ENCODE results near the gene DHRS7B.
"Not testable (repeated sequence)": the region's sequence is repeated elsewhere in the genome, so short reads cannot be mapped to it uniquely, and the experiment has no call there.

The DHRS7B gene

GRCh38 chr17:21107067-21107650, 19.6 kb upstream of the DHRS7B start:
- H3K27me3 ChIP-seq (replicated peaks in 2 of 5; ENCODE audit: control insufficient read depth in 4 of 5, insufficient read depth in 5 of 5, low read length in 4 of 5); DNase-seq; POLR2A ChIA-PET; H3K27ac ChIP-seq (ENCODE audit: insufficient read depth in 1 of 2, low read depth in 1 of 2, low read length in 2 of 2, poor library complexity in 1 of 2, severe bottlenecking in 2 of 2); H3K36me3 ChIP-seq (ENCODE audit: control insufficient read depth in 4 of 4, insufficient read depth in 4 of 4, low read length in 3 of 4); CTCF ChIA-PET; H3K9me3 ChIP-seq (ENCODE audit: control extremely low read depth in 1 of 5, control insufficient read depth in 4 of 5, insufficient read depth in 2 of 5, low read depth in 1 of 5, low read length in 4 of 5); H3K4me1 ChIP-seq (ENCODE audit: control extremely low read depth in 1 of 4, control insufficient read depth in 4 of 4, insufficient read depth in 4 of 4, low read length in 3 of 4); H3K4me3 ChIP-seq (ENCODE audit: control insufficient read depth in 1 of 7, extremely low read depth in 1 of 7, insufficient read depth in 4 of 7, low read depth in 2 of 7, low read length in 6 of 7): not testable (repeated sequence)
- WGBS (ENCODE audit: insufficient coverage): 100% methylated on average over 6 of the region's 7 CpGs

GRCh38 chr17:21108651-21109050, 18.1 kb upstream of the DHRS7B start:
- CTCF ChIA-PET: interaction anchor here (0.8 to 2.2 kb wide), 5 partner anchors 9 to 173 kb away, joined by 3 to 11 read pairs (median 8); no protein-coding TSS in a partner anchor
- Histone ChIP-seq H3K36me3 (ENCODE audit: control insufficient read depth in 4 of 4, insufficient read depth in 4 of 4, low read length in 3 of 4) (no peaks in the 10 kb centered on the region), H3K4me3 (ENCODE audit: control insufficient read depth in 1 of 7, extremely low read depth in 1 of 7, insufficient read depth in 4 of 7, low read depth in 2 of 7, low read length in 6 of 7) (no peak overlapping the region), H3K27ac (ENCODE audit: insufficient read depth in 1 of 2, low read depth in 1 of 2, low read length in 2 of 2, poor library complexity in 1 of 2, severe bottlenecking in 2 of 2) (no peak overlapping the region), H3K4me1 (ENCODE audit: control extremely low read depth in 1 of 4, control insufficient read depth in 4 of 4, insufficient read depth in 4 of 4, low read length in 3 of 4) (peaks cover 0 to 7% (median 2%) of the 10 kb centered on the region in 4 experiments), H3K27me3 (replicated peaks in 2 of 5; ENCODE audit: control insufficient read depth in 4 of 5, insufficient read depth in 5 of 5, low read length in 4 of 5) (no peaks in the 10 kb centered on the region), H3K9me3 (ENCODE audit: control extremely low read depth in 1 of 5, control insufficient read depth in 4 of 5, insufficient read depth in 2 of 5, low read depth in 1 of 5, low read length in 4 of 5) (no peaks in the 10 kb centered on the region)
- no peak for DNase-seq
- POLR2A ChIA-PET: no interaction called here
- WGBS (ENCODE audit: insufficient coverage): 91% methylated on average over 1 of the region's 3 CpGs

DNA sequence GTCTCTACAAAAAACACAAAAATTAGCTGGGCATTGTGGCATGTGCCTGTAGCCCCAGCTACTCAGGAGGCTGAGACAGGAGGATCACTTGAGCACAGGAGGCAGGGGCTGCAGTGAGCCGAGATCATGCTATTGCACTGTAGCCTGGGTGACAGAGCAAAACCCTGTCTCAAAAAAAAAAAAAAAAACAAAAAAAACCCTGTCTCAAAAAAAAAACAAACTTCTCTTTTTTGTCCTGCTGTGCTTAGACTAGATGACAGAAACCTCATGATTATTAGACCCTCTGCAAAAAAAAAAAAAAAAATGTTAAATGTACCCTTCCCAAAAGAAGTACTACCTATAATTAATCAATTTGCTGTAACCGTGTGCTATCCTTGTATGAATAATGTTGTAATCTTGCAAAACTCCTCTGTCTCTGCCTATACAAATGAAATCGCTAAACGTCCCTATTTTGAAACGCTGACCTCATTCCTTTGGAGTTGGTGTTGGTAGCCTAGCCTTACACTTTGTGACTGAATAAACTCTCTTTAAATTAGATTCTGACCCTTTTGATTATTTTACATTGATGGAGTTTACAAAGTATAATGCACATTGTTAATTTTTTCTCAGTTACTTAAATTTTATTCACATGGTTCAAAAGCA, 13.6 kb upstream of the DHRS7B start:
- Histone ChIP-seq H3K27me3 (replicated peaks in 2 of 5; ENCODE audit: control insufficient read depth in 4 of 5, insufficient read depth in 5 of 5, low read length in 4 of 5) (no peaks in the 10 kb centered on the region), H3K4me1 (ENCODE audit: control extremely low read depth in 1 of 4, control insufficient read depth in 4 of 4, insufficient read depth in 4 of 4, low read length in 3 of 4) (peaks cover 0 to 13% (median 5%) of the 10 kb centered on the region in 4 experiments), H3K27ac (ENCODE audit: insufficient read depth in 1 of 2, low read depth in 1 of 2, low read length in 2 of 2, poor library complexity in 1 of 2, severe bottlenecking in 2 of 2) (no peak overlapping the region), H3K4me3 (ENCODE audit: control insufficient read depth in 1 of 7, extremely low read depth in 1 of 7, insufficient read depth in 4 of 7, low read depth in 2 of 7, low read length in 6 of 7) (peak overlapping the region in 1 of 7 experiments; percentile 3), H3K36me3 (ENCODE audit: control insufficient read depth in 4 of 4, insufficient read depth in 4 of 4, low read length in 3 of 4) (no peaks in the 10 kb centered on the region), H3K9me3 (ENCODE audit: control extremely low read depth in 1 of 5, control insufficient read depth in 4 of 5, insufficient read depth in 2 of 5, low read depth in 1 of 5, low read length in 4 of 5) (no peaks in the 10 kb centered on the region)
- ChIA-PET CTCF (interaction anchor here (1.0 to 1.1 kb wide), 2 partner anchors 11 to 16 kb away, joined by 3 read pairs; no protein-coding TSS in a partner anchor), POLR2A (no interaction called here)
- DNase-seq: peak; percentile 36 to 74 (median 70)
- 100% methylated on average over 1 of the region's 5 CpGs for WGBS (ENCODE audit: insufficient coverage)

- Histone ChIP-seq H3K36me3 (ENCODE audit: control insufficient read depth in 4 of 4, insufficient read depth in 4 of 4, low read length in 3 of 4) (no peaks in the 10 kb centered on the region), H3K4me3 (ENCODE audit: control insufficient read depth in 1 of 7, extremely low read depth in 1 of 7, insufficient read depth in 4 of 7, low read depth in 2 of 7, low read length in 6 of 7) (no peak overlapping the region), H3K9me3 (ENCODE audit: control extremely low read depth in 1 of 5, control insufficient read depth in 4 of 5, insufficient read depth in 2 of 5, low read depth in 1 of 5, low read length in 4 of 5) (no peaks in the 10 kb centered on the region), H3K27ac (ENCODE audit: insufficient read depth in 1 of 2, low read depth in 1 of 2, low read length in 2 of 2, poor library complexity in 1 of 2, severe bottlenecking in 2 of 2) (no peak overlapping the region), H3K4me1 (ENCODE audit: control extremely low read depth in 1 of 4, control insufficient read depth in 4 of 4, insufficient read depth in 4 of 4, low read length in 3 of 4) (peaks cover 0 to 13% (median 5%) of the 10 kb centered on the region in 4 experiments), H3K27me3 (replicated peaks in 2 of 5; ENCODE audit: control insufficient read depth in 4 of 5, insufficient read depth in 5 of 5, low read length in 4 of 5) (no peaks in the 10 kb centered on the region)
- WGBS (ENCODE audit: insufficient coverage): no CpG with 5 or more reads among the region's 1 CpG
- ChIA-PET POLR2A (no interaction called here), CTCF (interaction anchor here (1.1 kb wide), 1 partner anchor 12 kb away, joined by 3 read pairs; no protein-coding TSS in a partner anchor)
- peak in 2 of 3 donors; percentile 69 to 78 for DNase-seq
Measured at GRCh38 chr17:21113716-21114115, 13.0 kb upstream of the DHRS7B start.

DNA sequence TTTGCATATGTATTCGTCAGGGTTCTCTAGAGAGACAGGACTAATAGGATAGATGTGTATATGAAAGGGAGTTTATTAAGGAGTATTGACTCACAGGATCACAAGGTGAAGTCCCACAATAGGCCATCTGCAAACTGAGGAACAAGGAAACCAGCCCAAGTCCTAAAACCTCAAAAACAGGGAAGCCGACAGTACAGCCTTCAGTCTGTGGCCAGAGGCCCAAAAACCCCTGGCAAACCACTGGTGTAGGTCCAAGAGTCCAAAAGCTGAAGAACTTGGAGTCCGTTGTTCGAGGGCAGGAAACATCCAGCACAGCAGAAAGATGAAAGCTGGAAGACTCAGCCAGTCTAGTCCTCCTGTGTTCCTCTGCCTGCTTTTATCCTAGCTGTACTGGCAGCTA, 12.0 kb upstream of the DHRS7B start:
- H3K9me3 ChIP-seq (ENCODE audit: control extremely low read depth in 1 of 5, control insufficient read depth in 4 of 5, insufficient read depth in 2 of 5, low read depth in 1 of 5, low read length in 4 of 5); H3K27ac ChIP-seq (ENCODE audit: insufficient read depth in 1 of 2, low read depth in 1 of 2, low read length in 2 of 2, poor library complexity in 1 of 2, severe bottlenecking in 2 of 2); DNase-seq; POLR2A ChIA-PET; H3K4me3 ChIP-seq (ENCODE audit: control insufficient read depth in 1 of 7, extremely low read depth in 1 of 7, insufficient read depth in 4 of 7, low read depth in 2 of 7, low read length in 6 of 7); H3K27me3 ChIP-seq (replicated peaks in 2 of 5; ENCODE audit: control insufficient read depth in 4 of 5, insufficient read depth in 5 of 5, low read length in 4 of 5); CTCF ChIA-PET; H3K36me3 ChIP-seq (ENCODE audit: control insufficient read depth in 4 of 4, insufficient read depth in 4 of 4, low read length in 3 of 4): not testable (repeated sequence)
- peaks cover 3 to 20% (median 10%) of the 10 kb centered on the region in 4 experiments for H3K4me1 ChIP-seq (ENCODE audit: control extremely low read depth in 1 of 4, control insufficient read depth in 4 of 4, insufficient read depth in 4 of 4, low read length in 3 of 4)
- WGBS (ENCODE audit: insufficient coverage): 90% methylated on average over 2 of the region's 4 CpGs

- Histone ChIP-seq H3K27me3 (replicated peaks in 2 of 5; ENCODE audit: control insufficient read depth in 4 of 5, insufficient read depth in 5 of 5, low read length in 4 of 5) (no peaks in the 10 kb centered on the region), H3K9me3 (ENCODE audit: control extremely low read depth in 1 of 5, control insufficient read depth in 4 of 5, insufficient read depth in 2 of 5, low read depth in 1 of 5, low read length in 4 of 5) (no peaks in the 10 kb centered on the region), H3K4me1 (ENCODE audit: control extremely low read depth in 1 of 4, control insufficient read depth in 4 of 4, insufficient read depth in 4 of 4, low read length in 3 of 4) (peaks cover 3 to 24% (median 13%) of the 10 kb centered on the region in 4 experiments), H3K4me3 (ENCODE audit: control insufficient read depth in 1 of 7, extremely low read depth in 1 of 7, insufficient read depth in 4 of 7, low read depth in 2 of 7, low read length in 6 of 7) (peak overlapping the region in 4 of 7 experiments; percentile 35 to 67 (median 52)), H3K36me3 (ENCODE audit: control insufficient read depth in 4 of 4, insufficient read depth in 4 of 4, low read length in 3 of 4) (no peaks in the 10 kb centered on the region), H3K27ac (ENCODE audit: insufficient read depth in 1 of 2, low read depth in 1 of 2, low read length in 2 of 2, poor library complexity in 1 of 2, severe bottlenecking in 2 of 2) (no peak overlapping the region)
- WGBS (ENCODE audit: insufficient coverage): 23% methylated on average over 25 of the region's 25 CpGs
- POLR2A ChIA-PET: no interaction called here
- CTCF ChIA-PET: interaction anchor here (0.6 to 4.1 kb wide), 19 partner anchors 9 to 396 kb away, joined by 3 to 19 read pairs (median 4); no protein-coding TSS in a partner anchor
- DNase-seq: peak; percentile 76 to 87 (median 86)
Measured at GRCh38 chr17:21119247-21119918, 7.4 kb upstream of the DHRS7B start.

DNA sequence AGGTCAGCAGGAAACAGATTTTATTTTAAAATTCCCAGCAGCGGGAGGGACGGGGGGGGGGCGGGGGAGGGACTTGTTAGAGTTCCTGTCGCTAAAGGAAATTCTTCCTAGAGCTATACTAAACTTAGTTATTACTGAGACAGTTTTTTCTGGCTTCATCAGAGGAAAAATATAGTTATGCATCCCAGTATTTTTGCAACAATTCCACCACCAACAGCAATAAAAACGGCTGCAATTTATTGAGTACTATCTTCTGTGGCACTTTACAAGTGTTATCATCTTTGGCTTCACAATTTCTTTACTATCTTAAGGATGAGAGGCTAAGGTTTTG, 6.9 kb upstream of the DHRS7B start:
- Histone ChIP-seq H3K4me1 (ENCODE audit: control extremely low read depth in 1 of 4, control insufficient read depth in 4 of 4, insufficient read depth in 4 of 4, low read length in 3 of 4) (peaks cover 5 to 27% (median 18%) of the 10 kb centered on the region in 4 experiments), H3K27me3 (replicated peaks in 2 of 5; ENCODE audit: control insufficient read depth in 4 of 5, insufficient read depth in 5 of 5, low read length in 4 of 5) (no peaks in the 10 kb centered on the region), H3K27ac (ENCODE audit: insufficient read depth in 1 of 2, low read depth in 1 of 2, low read length in 2 of 2, poor library complexity in 1 of 2, severe bottlenecking in 2 of 2) (no peak overlapping the region), H3K4me3 (ENCODE audit: control insufficient read depth in 1 of 7, extremely low read depth in 1 of 7, insufficient read depth in 4 of 7, low read depth in 2 of 7, low read length in 6 of 7) (peak overlapping the region in 2 of 7 experiments; percentile 56 to 67), H3K36me3 (ENCODE audit: control insufficient read depth in 4 of 4, insufficient read depth in 4 of 4, low read length in 3 of 4) (no peaks in the 10 kb centered on the region), H3K9me3 (ENCODE audit: control extremely low read depth in 1 of 5, control insufficient read depth in 4 of 5, insufficient read depth in 2 of 5, low read depth in 1 of 5, low read length in 4 of 5) (no peaks in the 10 kb centered on the region)
- WGBS (ENCODE audit: insufficient coverage): 0% methylated on average over 1 of the region's 5 CpGs
- POLR2A ChIA-PET: no interaction called here
- DNase-seq: no peak
- CTCF ChIA-PET: interaction anchor here (0.8 to 4.1 kb wide), 12 partner anchors 9 to 144 kb away, joined by 3 to 19 read pairs (median 4); partner anchors contain the start of gene USP22
